Placental epithelial cell (primary cell): Measurements from ENCODE around the gene CDCP2. TPM values are rescaled to one million over a fixed set of nuclear protein-coding genes. Genes with fewer than 3 reads are reported as not detected.

ENCODE experiments used
- small RNA-seq: library from RNA; depleted of rRNA; stranded (forward); fragments of <200 nt; gene quantifications from one replicate; pipeline ENCODE3, GENCODE V24; 2012
- total RNA-seq: library from RNA; depleted of rRNA; stranded (reverse); fragments of >200 nt; gene quantifications from 2 replicates; pipeline ENCODE4 v1.2.3, GENCODE V29; 2012

CDCP2 gene
- not detected in 2 replicates for total RNA-seq

GRCh38 chr1:54152696-54153095 lies at the start of gene CDCP2:
Gene CDCP2 (minus strand): TSS chr1:54153000. CDS start chr1:54152922, 78 bp downstream.

GRCh38 chr1:54199765-54200518 lies 47.1 kb upstream of the CDCP2 start, which contains the start of the genes CYB5RL and MRPL37:
Gene CYB5RL (minus strand): TSS chr1:54200030. CDS start chr1:54195616, 4,414 bp downstream.
Gene MRPL37 (plus strand): TSS chr1:54200167. CDS start chr1:54200244, 77 bp downstream.

Small RNA genes lying within 50 kb of the gene (small RNA-seq; reads per million reads assigned to genes)
- not detected for gene AL353898.1
- gene AL353898.2 = not detected

Other genes with a start within 250 kb of the CDCP2 start
- gene IFT25, start 207.3 kb downstream of the CDCP2 start, total RNA-seq = 28.3 and 38.5 TPM in 2 replicates
- 54.2 and 60.7 TPM in 2 replicates for gene LRRC42, start 206.7 kb downstream of the CDCP2 start, total RNA-seq
- gene LDLRAD1, start 134.8 kb downstream of the CDCP2 start, total RNA-seq = not detected in 2 replicates
- gene TMEM59, start 99.8 kb downstream of the CDCP2 start, total RNA-seq = 215 and 309 TPM in 2 replicates
- gene TCEANC2, start 99.4 kb downstream of the CDCP2 start, total RNA-seq = 3.5 and 4.0 TPM in 2 replicates
- 0.79 and 1.3 TPM in 2 replicates for gene CYB5RL, start 47.0 kb upstream of the CDCP2 start, total RNA-seq
- 52.2 and 106 TPM in 2 replicates for gene MRPL37, start 47.2 kb upstream of the CDCP2 start, total RNA-seq